Endothelial cell (in vitro differentiated cells): ENCODE data around the gene FAM107B. TPM values are rescaled to one million over a fixed set of nuclear protein-coding genes. Genes with fewer than 3 reads are reported as not detected.

Source experiments
- DNase-seq: peaks from one replicate; pipeline ENCODE4 v3.0.0; 2021; ENCODE audit warnings: low spot score
- H3K27ac Mint-ChIP-seq: one replicate; pipeline ENCODE4 v1.8.0; 2021; ENCODE audit warnings: mixed read lengths, inconsistent platforms; ENCODE audit not compliant: unreplicated experiment
- H3K27me3 Mint-ChIP-seq: one replicate; pipeline ENCODE4 v1.8.0; 2021; ENCODE audit warnings: mild to moderate bottlenecking, moderate library complexity, mixed read lengths, inconsistent platforms; ENCODE audit not compliant: unreplicated experiment
- H3K36me3 Mint-ChIP-seq: one replicate; pipeline ENCODE4 v1.8.0; 2021; ENCODE audit warnings: mild to moderate bottlenecking, low read depth, mixed read lengths, inconsistent platforms; ENCODE audit not compliant: unreplicated experiment
- H3K4me1 Mint-ChIP-seq: one replicate; pipeline ENCODE4 v1.8.0; 2021; ENCODE audit warnings: mild to moderate bottlenecking, mixed read lengths, inconsistent platforms; ENCODE audit not compliant: unreplicated experiment
- H3K4me3 Mint-ChIP-seq: one replicate; pipeline ENCODE4 v1.8.0; 2021; ENCODE audit warnings: mild to moderate bottlenecking, mixed read lengths, inconsistent platforms; ENCODE audit not compliant: unreplicated experiment
- H3K9me3 Mint-ChIP-seq: one replicate; pipeline ENCODE4 v1.8.0; 2021; ENCODE audit warnings: mixed read lengths, inconsistent platforms; ENCODE audit not compliant: unreplicated experiment
- CTCF ChIP-seq: fragments of 200-600 bp; sonication (generic); IDR thresholded peaks from one replicate; pipeline ENCODE4 v1.5.0; 2021; ENCODE audit warnings: antibody characterized with exemption; ENCODE audit not compliant: unreplicated experiment
- total RNA-seq: library from RNA; stranded (reverse); fragmentation: NEBNext Ultra II Directional; extraction: Animal tissue kit (Norgen Biotek cat#: 25700); gene quantifications from one replicate; pipeline ENCODE4 v1.2.1, GENCODE V29; 2021; ENCODE audit not compliant: unreplicated experiment

Gene FAM107B
- total RNA-seq, 1 donor from 2014 or later, result 462 TPM

GRCh38 chr10:14697281-14697680, 77.4 kb downstream of the FAM107B start:
- H3K27ac Mint-ChIP-seq, result no peak overlapping the region
- no peaks in the 10 kb centered on the region for H3K9me3 Mint-ChIP-seq
- no peaks in the 10 kb centered on the region for H3K36me3 Mint-ChIP-seq
- no peak for DNase-seq
- peaks cover 5% of the 10 kb centered on the region for H3K27me3 Mint-ChIP-seq
- H3K4me1 Mint-ChIP-seq, result peaks cover 14% of the 10 kb centered on the region
- H3K4me3 Mint-ChIP-seq, result no peak overlapping the region
- TF ChIP-seq CTCF, result no peak

GRCh38 chr10:14696821-14697220, 77.9 kb downstream of the FAM107B start:
- Mint-ChIP-seq H3K4me1 (peaks cover 13% of the 10 kb centered on the region), H3K4me3 (no peak overlapping the region), H3K27ac (no peak overlapping the region), H3K9me3 (no peaks in the 10 kb centered on the region), H3K27me3 (peaks cover 5% of the 10 kb centered on the region), H3K36me3 (no peaks in the 10 kb centered on the region)
- no peak for TF ChIP-seq CTCF
- no peak for DNase-seq

GRCh38 chr10:14695847-14696480, 78.7 kb downstream of the FAM107B start:
- peaks cover 6% of the 10 kb centered on the region for H3K27me3 Mint-ChIP-seq
- no peak for TF ChIP-seq CTCF
- DNase-seq, result no peak
- H3K36me3 Mint-ChIP-seq, result no peaks in the 10 kb centered on the region
- H3K27ac Mint-ChIP-seq, result no peak overlapping the region
- no peaks in the 10 kb centered on the region for H3K9me3 Mint-ChIP-seq
- H3K4me1 Mint-ChIP-seq, result peaks cover 13% of the 10 kb centered on the region
- no peak overlapping the region for H3K4me3 Mint-ChIP-seq

GRCh38 chr10:14693891-14694290, 80.8 kb downstream of the FAM107B start:
- Mint-ChIP-seq H3K36me3 (no peaks in the 10 kb centered on the region), H3K9me3 (no peaks in the 10 kb centered on the region), H3K27ac (no peak overlapping the region), H3K27me3 (peaks cover 5% of the 10 kb centered on the region), H3K4me1 (peaks cover 6% of the 10 kb centered on the region), H3K4me3 (no peak overlapping the region)
- DNase-seq, result no peak
- no peak for TF ChIP-seq CTCF

- Mint-ChIP-seq H3K27ac (no peak overlapping the region), H3K27me3 (peaks cover 3% of the 10 kb centered on the region), H3K36me3 (no peaks in the 10 kb centered on the region), H3K4me1 (peaks cover 8% of the 10 kb centered on the region), H3K9me3 (no peaks in the 10 kb centered on the region), H3K4me3 (no peak overlapping the region)
- TF ChIP-seq CTCF, result no peak
- no peak for DNase-seq
These were observed 82.2 kb downstream of the FAM107B start for GRCh38 chr10:14692344-14693076.
